ENCODE measurements around the gene DOLK.

DNA sequence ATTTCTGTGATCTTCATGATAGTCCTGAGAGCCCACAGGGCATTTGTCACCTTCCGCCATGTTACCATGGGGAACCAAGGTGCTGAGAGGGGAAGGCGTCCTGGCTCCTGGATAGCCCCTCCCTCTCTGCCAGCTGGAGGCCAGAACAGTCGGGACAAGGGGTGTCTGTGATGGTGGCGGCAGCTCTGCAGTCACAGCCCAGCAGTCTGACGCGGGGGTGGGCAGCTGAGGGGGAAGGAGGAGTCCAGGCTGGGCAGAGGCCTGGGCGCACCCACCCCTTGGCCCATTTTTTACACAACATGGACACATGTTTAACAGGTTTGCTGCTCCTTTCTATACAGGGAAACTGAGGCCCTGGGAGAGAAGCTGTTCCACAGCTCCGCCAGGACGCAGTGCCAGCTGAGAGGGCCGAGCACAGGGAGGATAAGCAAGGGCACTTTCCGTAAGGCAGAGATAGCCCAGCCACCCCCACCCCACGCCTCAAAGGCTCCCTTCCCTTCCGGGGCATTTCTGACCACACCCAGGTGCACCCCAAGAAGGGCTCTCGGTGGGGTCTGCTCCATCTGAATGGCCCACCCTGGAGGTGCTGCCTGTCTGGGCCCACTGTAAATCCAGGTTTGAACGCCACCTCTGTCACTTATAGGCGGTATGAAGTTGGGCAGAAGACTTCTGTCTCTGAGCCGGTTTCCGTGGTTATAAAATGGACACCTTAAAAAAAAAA, 48.4 kb downstream of the DOLK start:
- TF ChIP-seq POLR2A (IDR thresholded peaks at IDR 0.05) = no peak
- TF ChIP-seq, protein P1, sequence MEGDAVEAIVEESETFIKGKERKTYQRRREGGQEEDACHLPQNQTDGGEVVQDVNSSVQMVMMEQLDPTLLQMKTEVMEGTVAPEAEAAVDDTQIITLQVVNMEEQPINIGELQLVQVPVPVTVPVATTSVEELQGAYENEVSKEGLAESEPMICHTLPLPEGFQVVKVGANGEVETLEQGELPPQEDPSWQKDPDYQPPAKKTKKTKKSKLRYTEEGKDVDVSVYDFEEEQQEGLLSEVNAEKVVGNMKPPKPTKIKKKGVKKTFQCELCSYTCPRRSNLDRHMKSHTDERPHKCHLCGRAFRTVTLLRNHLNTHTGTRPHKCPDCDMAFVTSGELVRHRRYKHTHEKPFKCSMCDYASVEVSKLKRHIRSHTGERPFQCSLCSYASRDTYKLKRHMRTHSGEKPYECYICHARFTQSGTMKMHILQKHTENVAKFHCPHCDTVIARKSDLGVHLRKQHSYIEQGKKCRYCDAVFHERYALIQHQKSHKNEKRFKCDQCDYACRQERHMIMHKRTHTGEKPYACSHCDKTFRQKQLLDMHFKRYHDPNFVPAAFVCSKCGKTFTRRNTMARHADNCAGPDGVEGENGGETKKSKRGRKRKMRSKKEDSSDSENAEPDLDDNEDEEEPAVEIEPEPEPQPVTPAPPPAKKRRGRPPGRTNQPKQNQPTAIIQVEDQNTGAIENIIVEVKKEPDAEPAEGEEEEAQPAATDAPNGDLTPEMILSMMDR (IDR thresholded peaks at IDR 0.05) = no peak

Data from heart left ventricle (tissue), 13 donors.